H1 (cell line): ENCODE measurements around the gene MIPEP. TPM values are rescaled to one million over a fixed set of nuclear protein-coding genes. Genes with fewer than 3 reads are reported as not detected.

Experiments
- KDM1A ChIP-seq: fragments of 200-600, 300-600 bp; sonication (generic); IDR thresholded peaks from 2 replicates; pipeline ENCODE4 v1.7.1; 2016; ENCODE audit warnings: mild to moderate bottlenecking, low read length, borderline replicate concordance
- KDM5A ChIP-seq: fragments of 200-600 bp; IDR thresholded peaks from 2 replicates; pipeline ENCODE4 v1.7.1; 2012; ENCODE audit warnings: mild to moderate bottlenecking, low read length, inconsistent platforms, mixed read lengths
- MAFK ChIP-seq: IDR thresholded peaks from 2 replicates; pipeline ENCODE4 v1.6.1; 2012; ENCODE audit warnings: low read depth, mild to moderate bottlenecking, improper control_type of control experiment, low read length
- SAP30 ChIP-seq: fragments of 300-600 bp; sonication (generic); IDR thresholded peaks from 2 replicates; pipeline ENCODE4 v1.7.1; 2012; ENCODE audit warnings: low read length, moderate library complexity, mild to moderate bottlenecking, inconsistent platforms; ENCODE audit not compliant: insufficient read depth, insufficient replicate concordance
- SP2 ChIP-seq: IDR thresholded peaks from 2 replicates; pipeline ENCODE4 v1.6.1; 2012; ENCODE audit warnings: mild to moderate bottlenecking, low read length, inconsistent platforms
- SP4 ChIP-seq: IDR thresholded peaks from 2 replicates; pipeline ENCODE4 v1.6.1; 2012; ENCODE audit warnings: low read length, inconsistent platforms
- polyA plus RNA-seq, 7 experiments: library from polyadenylated mRNA; depleted of rRNA in 3 of 7; stranded (reverse) in 5 of 7; unstranded in 2 of 7; fragments of >200 nt in 5 of 7; fragments of 200-250 nt in 2 of 7; gene quantifications; 1 replicate in 5 of 7; 2 replicates in 1 of 7; 4 replicates in 1 of 7; pipeline versions ENCODE4 v1.2.1 to v1.2.3, GENCODE V29; 2011 to 2013; ENCODE audit warnings: missing spikeins in 2 of 7, mixed read lengths in 2 of 7
- total RNA-seq: library from RNA; stranded (reverse); fragmentation: NEBNext Ultra II Directional; extraction: Animal tissue kit (Norgen Biotek cat#: 25700); gene quantifications from 2 replicates; pipeline ENCODE4 v1.2.1, GENCODE V29; 2021

MIPEP gene
- total and polyA plus RNA-seq, 2 of the 8 experiments (the other 6 are each of a cell fraction or from before 2014, with no cell fraction given): 24.0 to 24.2 TPM

DNA sequence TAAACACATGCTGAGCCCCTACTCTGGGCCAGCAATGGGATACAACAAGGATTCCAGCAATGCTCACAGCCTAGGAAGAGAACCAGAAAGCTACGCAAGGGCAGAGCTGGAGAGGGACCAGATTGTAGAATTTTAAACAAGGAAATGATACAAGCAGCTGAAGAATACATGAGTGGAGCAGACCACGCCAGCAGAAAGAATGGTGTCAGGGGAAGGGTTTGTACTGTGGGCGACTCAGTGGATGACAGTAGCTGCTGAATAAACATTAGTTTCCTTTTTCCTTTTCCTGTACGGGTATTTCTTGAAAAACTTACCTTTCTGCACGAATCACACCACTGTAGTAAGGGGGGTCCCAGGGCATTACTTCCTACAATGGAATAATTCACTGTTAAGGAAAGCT is 30.7 kb downstream of the MIPEP start (continued):
- TF ChIP-seq KDM5A: no peak
- no peak for TF ChIP-seq SP4
- TF ChIP-seq KDM1A: no peak
- TF ChIP-seq MAFK: no peak
- TF ChIP-seq SP2: no peak
- no peak for TF ChIP-seq SAP30
